ENCODE data around the gene ELMO3. TPM values are rescaled to one million over a fixed set of nuclear protein-coding genes. Genes with fewer than 3 reads are reported as not detected.

The ELMO3 gene
- total RNA-seq, 1 experiment from 2014 or later = 8.6 TPM

GRCh38 chr16:67179421-67180080 is 19.4 kb upstream of the ELMO3 start:
- H3K4me1 Mint-ChIP-seq = peaks cover 14 to 15% of the 10 kb centered on the region in 2 experiments
- no peak overlapping the region for H2BK12ac ChIP-seq (ENCODE audit: insufficient read length, low read depth, low read length)
- H2BK120ac ChIP-seq (ENCODE audit: low read depth, low read length, poor library complexity, severe bottlenecking) = no peak overlapping the region
- no peak overlapping the region for H3K56ac ChIP-seq (ENCODE audit: insufficient read length, low read depth, low read length)
- H2AFZ ChIP-seq (ENCODE audit: low read length) = no peak overlapping the region
- no peak overlapping the region for H2BK15ac ChIP-seq (ENCODE audit: low read depth, low read length)
- peaks cover 10% of the 10 kb centered on the region; the same call in 1 of the 2 replicates for H3K27me3 ChIP-seq (ENCODE audit: insufficient read depth, low read length)
- no peaks in the 10 kb centered on the region for H3K9me3 ChIP-seq (ENCODE audit: control insufficient read depth, low read depth, low read length)
- no peaks in the 10 kb centered on the region for H4K20me1 ChIP-seq (ENCODE audit: control insufficient read depth, insufficient read depth, insufficient read length)
- no peaks in the 10 kb centered on the region for H3K79me1 ChIP-seq (ENCODE audit: insufficient read depth, low read depth, low read length, poor library complexity, severe bottlenecking)
- peaks cover 37% of the 10 kb centered on the region for H3K27me3 Mint-ChIP-seq (ENCODE audit: low read depth)
- no peak overlapping the region for H3K27ac Mint-ChIP-seq
- peak; percentile 7; the same call in 1 of the 3 replicates for TF ChIP-seq CTCF (conservative IDR thresholded peaks at IDR 0.05)
- no peak overlapping the region for H3K9ac ChIP-seq (ENCODE audit: extremely low read depth, insufficient read length, low read length)
- no peak overlapping the region for H4K91ac ChIP-seq (ENCODE audit: insufficient read length, low read depth, low read length)
- no peak overlapping the region for H2BK20ac ChIP-seq (ENCODE audit: low read depth, low read length, poor library complexity, severe bottlenecking)
- no CpG with 5 or more reads among the region's 13 CpGs for WGBS (ENCODE audit: extremely low coverage, insufficient read length, low lambda C conversion rate)
- peak; percentile 63 for DNase-seq
- no peak overlapping the region for H3K4me2 ChIP-seq (ENCODE audit: insufficient read depth, insufficient read length, low read length)
- no peak overlapping the region for H2AK5ac ChIP-seq (ENCODE audit: insufficient read length, low read length)
- no peak overlapping the region for H4K5ac ChIP-seq (ENCODE audit: insufficient read length, low read depth, low read length)
- H3K23me2 ChIP-seq (ENCODE audit: insufficient read length, low read depth, low read length, poor library complexity, severe bottlenecking) = peaks cover 19% of the 10 kb centered on the region
- H3T11ph ChIP-seq (ENCODE audit: low read length) = no peak overlapping the region
- no peak overlapping the region for H3K14ac ChIP-seq (ENCODE audit: insufficient read depth, low read length)
- H3K18ac ChIP-seq (ENCODE audit: insufficient read length, low read depth, low read length) = no peak overlapping the region
- H2BK5ac ChIP-seq (ENCODE audit: insufficient read length, low read length) = no peak overlapping the region
- no peak overlapping the region for H3K23ac ChIP-seq (ENCODE audit: insufficient read length, low read depth, low read length)
- H3K9me3 Mint-ChIP-seq = no peaks in the 10 kb centered on the region
- H3K4me3 Mint-ChIP-seq = peak overlapping the region in 1 of 2 experiments; percentile 39; a peak in 2 of 5 replicates
- peaks cover 0 to 7% (median 4%) of the 10 kb centered on the region in 3 experiments; a peak in 2 of 7 replicates for H3K36me3 Mint-ChIP-seq (ENCODE audit: insufficient read depth in 1 of 3, low read depth in 3 of 3)
- H3K79me2 ChIP-seq (ENCODE audit: insufficient read depth, low read length) = no peaks in the 10 kb centered on the region
- H3K4me1 ChIP-seq (ENCODE audit: insufficient read depth, low read length) = peaks cover 2% of the 10 kb centered on the region; the same call in 1 of the 2 replicates
- H3K4ac ChIP-seq (ENCODE audit: low read depth, low read length) = no peak overlapping the region
- H3K27ac ChIP-seq (ENCODE audit: insufficient read length, low read depth, low read length) = no peak overlapping the region
- no peak overlapping the region for H4K8ac ChIP-seq (replicated peaks; ENCODE audit: insufficient read length, low read depth, low read length)

All from H9 (cell line).